Endothelial cell of coronary artery (primary cell): ENCODE results near the gene FGB. TPM values are rescaled to one million over a fixed set of nuclear protein-coding genes. Genes with fewer than 3 reads are reported as not detected.

Source experiments
- total RNA-seq: library from RNA; depleted of rRNA; stranded (reverse); fragments of >200 nt; gene quantifications from 2 replicates; pipeline ENCODE4 v1.2.3, GENCODE V29; 2014

FGB gene
- total RNA-seq, result not detected in 2 replicates

DNA sequence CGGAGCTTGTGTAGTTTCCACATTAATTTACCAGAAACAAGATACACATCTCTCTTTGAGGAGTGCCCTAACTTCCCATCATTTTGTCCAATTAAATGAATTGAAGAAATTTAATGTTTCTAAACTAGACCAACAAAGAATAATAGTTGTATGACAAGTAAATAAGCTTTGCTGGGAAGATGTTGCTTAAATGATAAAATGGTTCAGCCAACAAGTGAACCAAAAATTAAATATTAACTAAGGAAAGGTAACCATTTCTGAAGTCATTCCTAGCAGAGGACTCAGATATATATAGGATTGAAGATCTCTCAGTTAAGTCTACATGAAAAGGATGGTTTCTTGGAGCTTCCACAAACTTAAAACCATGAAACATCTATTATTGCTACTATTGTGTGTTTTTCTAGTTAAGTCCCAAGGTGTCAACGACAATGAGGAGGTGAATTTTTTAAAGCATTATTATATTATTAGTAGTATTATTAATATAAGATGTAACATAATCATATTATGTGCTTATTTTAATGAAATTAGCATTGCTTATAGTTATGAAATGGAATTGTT, at the start of gene FGB:
Gene FGB, plus strand, starts transcription at position 315 of the 558 bp plus-strand sequence. Its CDS starts 8 bp downstream, at position 323.

DNA sequence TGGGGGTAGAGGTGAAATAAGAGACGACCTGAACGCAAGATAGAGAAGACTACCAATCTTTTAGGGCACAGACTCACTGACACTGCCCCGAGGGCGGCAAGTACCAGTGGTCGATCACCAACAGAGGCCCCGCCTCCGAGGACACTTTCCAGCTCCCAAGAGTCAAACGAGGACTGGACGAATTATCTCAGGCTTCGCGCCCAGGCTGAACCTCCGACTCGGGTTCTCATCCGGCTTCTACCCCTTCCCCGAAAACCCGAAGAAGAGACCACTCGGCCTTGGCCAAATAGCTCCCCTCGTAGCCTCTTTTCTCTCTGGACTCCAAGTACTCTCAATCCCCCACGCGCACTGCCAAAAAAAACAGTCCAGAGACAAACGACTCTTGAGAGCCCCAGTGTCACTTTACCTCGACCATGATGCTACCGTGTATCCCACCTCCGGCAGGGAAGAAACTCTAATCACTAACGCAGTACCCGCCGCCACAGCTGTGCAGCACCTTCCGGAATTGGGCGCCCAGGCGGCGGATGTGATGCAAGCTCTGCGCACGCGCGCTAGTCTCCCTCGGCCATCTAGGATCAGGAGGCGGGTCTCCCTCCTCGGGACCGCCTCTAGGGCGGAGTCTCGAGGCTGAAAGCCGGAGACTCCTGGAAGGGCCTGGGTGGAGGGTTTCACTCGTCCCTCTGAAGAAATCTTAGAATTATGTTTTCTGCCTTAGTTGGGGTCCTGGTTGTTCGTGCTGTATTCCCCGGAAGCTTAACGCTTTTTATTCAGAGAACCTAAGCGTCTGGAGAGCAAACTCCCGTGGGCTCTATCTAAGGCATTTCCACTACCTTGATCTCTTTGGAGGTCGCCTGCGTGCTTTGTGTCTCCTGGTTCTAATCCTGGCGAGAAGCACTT, 12.7 kb upstream of the FGB start, which contains the start of gene PLRG1:
Gene PLRG1, minus strand, starts transcription at position 507 of the 897 bp plus-strand sequence. Its CDS starts 92 bp downstream, at position 415.

DNA sequence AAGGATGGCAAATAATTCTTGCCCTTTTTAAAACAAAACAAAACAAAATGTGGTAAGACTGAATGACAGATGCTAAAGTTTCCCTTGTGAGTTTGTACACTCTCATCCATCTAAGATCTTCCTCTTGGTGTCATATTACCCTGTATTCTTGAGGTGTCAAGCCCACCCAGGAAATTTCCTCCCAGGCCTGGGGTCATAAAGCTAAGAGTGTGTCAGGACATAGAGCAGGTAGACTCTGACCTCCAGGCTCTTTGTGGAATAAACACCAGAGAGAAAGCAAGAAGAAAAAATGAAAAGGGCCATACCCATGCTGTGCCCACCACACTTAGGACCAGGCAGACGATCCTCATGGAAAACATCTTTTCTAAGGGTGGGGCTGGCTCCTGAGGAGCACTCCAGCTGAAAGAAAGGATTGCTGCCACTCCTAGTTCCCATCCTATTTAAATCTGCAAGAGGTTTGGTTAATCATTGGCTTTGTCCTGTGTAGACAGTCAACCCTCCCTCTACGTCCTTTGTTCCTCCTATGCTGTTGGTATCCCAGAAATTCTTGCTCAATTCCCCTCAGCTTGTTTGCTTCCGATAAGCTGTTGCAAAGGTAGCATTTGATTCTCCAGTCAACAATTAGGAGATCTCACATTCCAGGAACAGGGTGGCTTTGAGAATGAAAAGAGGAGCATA, 27.7 kb downstream of the FGB start, which contains the start of gene FGA:
Gene FGA, minus strand, starts transcription at position 414 of the 678 bp plus-strand sequence. Its CDS starts 55 bp downstream, at position 359.

DNA sequence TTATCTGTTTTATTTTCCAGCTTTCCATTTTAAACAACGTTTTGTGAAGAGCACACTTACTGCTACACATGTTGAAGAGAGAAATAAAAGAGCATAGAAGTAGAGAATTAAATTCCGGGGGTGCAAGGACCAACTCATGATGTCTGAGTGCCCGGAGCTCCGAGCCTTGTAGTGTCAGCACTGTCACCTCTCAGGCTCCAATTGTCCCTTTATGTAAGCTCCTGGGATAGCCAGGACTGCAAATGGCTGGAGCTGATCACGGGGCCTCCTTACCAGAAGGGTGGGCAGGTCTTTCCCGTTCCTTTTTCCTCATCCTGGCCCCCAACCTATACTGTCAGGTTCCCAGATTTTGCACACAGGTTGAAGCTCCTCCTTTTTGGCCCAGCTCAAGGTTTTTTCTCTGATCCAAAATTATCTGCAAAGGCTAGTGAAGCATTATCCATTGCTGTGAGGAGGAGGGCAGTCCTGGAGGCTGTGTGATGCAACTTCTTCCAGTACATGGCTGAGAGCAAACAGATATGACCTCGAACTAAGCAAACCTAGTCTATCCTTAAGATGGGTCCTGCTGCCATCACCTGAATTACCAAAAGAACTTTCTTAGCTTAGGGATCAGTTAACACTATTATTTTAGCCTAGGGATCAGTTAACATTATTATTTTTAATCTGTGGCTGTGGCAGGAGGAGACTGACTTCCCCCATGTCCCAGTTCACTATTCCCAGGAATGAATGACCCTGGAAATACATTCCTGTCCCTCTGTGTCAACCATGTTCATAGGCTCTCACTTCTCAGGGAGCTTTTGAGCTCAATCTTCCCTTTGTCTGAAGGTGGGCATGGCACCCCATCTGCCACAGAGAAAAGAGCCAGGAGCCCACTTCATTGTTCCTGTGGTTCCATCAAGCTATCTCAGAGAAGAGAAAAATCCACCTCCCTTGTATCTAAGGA, 49.9 kb downstream of the FGB start, which contains the start of gene FGG:
Gene FGG, minus strand, starts transcription at position 185 of the 943 bp plus-strand sequence. Its CDS starts 47 bp downstream, at position 138.

Other genes starting within 250 kb of the FGB start
- gene DCHS2, start 71.2 kb upstream of the FGB start, total RNA-seq, result not detected in 2 replicates
- 65.9 and 66.5 TPM in 2 replicates for gene PLRG1, start 12.6 kb upstream of the FGB start, total RNA-seq
- not detected in 2 replicates for gene FGA, start 27.7 kb downstream of the FGB start, total RNA-seq
- not detected in 2 replicates for gene FGG, start 49.6 kb downstream of the FGB start, total RNA-seq
- under 0.01 TPM in 1 of 2 replicates, not detected in the other for gene LRAT, start 181.0 kb downstream of the FGB start, total RNA-seq
- gene RBM46, start 218.3 kb downstream of the FGB start, total RNA-seq, result not detected in 2 replicates